Astrocyte of the hippocampus (primary cell): Measurements from ENCODE around the gene ANAPC2.

Experiments
- DNase-seq: peaks from one replicate; pipeline ENCODE4 v3.0.0; 2011; ENCODE audit warnings: low read depth, low spot score

Gene ANAPC2, protein sequence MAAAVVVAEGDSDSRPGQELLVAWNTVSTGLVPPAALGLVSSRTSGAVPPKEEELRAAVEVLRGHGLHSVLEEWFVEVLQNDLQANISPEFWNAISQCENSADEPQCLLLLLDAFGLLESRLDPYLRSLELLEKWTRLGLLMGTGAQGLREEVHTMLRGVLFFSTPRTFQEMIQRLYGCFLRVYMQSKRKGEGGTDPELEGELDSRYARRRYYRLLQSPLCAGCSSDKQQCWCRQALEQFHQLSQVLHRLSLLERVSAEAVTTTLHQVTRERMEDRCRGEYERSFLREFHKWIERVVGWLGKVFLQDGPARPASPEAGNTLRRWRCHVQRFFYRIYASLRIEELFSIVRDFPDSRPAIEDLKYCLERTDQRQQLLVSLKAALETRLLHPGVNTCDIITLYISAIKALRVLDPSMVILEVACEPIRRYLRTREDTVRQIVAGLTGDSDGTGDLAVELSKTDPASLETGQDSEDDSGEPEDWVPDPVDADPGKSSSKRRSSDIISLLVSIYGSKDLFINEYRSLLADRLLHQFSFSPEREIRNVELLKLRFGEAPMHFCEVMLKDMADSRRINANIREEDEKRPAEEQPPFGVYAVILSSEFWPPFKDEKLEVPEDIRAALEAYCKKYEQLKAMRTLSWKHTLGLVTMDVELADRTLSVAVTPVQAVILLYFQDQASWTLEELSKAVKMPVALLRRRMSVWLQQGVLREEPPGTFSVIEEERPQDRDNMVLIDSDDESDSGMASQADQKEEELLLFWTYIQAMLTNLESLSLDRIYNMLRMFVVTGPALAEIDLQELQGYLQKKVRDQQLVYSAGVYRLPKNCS

DNA sequence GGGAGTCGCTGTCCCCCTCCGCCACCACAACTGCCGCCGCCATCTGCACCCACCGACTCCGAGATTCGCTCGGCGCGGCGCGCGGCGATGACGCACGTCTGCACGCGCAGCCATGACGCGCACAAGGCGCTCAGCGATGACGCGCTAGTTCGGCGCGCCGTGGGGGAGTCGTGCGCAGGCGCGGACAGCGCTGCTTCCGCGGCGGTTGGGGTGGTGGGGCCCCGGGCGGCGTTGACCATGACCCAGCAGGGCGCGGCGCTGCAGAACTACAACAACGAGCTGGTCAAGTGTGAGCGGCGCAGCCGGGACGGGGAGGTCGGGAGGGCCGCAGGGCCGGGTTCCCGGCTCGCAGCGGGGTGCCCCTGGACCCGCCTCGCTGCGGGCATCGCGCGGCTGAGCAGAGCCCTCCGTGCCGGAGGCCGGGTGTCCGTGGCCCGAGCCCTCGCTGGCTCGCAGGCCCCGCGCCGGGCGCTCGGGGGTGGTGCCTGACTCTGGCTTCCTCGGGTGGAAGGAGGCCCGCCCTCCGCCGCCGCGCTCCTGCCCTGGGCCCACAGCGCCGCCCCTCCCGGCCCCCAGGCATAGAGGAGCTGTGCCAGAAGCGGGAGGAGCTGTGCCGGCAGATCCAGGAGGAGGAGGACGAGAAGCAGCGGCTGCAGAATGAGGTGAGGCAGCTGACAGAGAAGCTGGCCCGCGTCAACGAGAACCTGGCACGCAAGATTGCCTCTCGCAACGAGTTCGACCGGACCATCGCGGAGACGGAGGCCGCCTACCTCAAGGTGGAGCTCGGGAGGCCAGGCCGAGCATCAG is at the start of gene ANAPC2, which contains the start of gene SSNA1:
TSS of gene ANAPC2 (minus strand) at position 71 of the 807 bp plus-strand sequence. CDS start at position 43, 28 bp downstream.
TSS of gene SSNA1 (plus strand) at position 187 of the 807 bp plus-strand sequence. CDS start at position 238, 51 bp downstream.
- DNase-seq, result peak; percentile 98

DNA sequence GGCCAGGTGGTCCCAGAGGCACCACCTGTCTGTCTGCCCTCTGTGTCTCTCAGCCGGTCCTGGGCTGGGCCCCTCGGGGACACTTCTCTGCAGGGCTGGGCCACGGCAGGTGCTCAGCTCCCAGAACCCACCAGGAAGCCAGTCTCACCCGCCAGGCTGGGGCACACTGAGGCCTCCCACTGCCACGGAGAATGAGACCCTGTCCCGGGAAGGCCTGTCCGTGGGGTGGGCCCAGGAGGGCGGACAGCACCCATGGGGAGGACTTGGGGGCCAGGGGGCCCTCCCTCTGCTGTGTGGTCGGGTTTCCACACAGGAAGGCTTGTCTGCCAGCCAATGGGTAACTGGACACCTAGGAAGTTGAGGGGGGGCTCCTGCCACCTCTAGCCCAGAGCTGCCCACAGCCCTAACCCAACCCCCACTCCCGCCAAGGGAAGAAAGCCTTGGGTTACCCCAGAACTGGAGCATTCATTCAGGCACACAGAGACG is 48.6 kb upstream of the ANAPC2 start:
- DNase-seq, result no peak

DNA sequence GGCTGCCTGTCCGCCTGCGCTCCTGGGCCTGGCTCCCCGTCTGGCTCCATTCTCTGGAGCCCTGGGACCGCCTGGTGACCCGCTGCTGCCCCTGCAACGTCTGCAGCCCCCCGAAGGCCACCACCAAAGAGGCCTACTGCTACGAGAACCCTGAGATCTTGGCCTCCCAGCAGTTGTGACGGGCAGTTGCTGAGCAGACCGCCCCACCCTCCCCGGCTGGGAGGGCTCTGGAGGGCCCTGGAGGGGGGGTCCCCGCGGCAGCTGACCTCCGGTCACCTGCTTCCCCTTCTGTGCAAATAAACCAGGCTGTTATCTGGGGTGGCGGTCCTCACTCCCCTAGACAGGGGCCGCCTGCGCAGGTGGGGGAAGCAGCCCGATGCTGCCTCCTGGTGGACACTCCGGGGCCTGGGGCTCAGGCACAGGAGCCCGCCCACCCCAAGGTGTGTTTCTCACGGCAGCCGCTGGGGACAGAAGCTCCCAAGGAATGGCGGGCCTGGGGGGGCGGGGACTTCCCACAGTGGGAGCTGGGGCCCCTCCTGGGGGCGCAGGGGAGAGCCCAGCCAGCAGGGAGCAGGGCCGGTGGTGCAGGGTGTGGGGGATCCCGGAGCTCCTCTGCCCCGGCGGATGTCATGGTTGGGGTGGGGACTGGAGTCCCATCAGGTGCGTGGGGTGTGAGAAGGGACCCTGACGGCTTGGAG is 48.0 kb upstream of the ANAPC2 start:
- DNase-seq, result peak; percentile 92

DNA sequence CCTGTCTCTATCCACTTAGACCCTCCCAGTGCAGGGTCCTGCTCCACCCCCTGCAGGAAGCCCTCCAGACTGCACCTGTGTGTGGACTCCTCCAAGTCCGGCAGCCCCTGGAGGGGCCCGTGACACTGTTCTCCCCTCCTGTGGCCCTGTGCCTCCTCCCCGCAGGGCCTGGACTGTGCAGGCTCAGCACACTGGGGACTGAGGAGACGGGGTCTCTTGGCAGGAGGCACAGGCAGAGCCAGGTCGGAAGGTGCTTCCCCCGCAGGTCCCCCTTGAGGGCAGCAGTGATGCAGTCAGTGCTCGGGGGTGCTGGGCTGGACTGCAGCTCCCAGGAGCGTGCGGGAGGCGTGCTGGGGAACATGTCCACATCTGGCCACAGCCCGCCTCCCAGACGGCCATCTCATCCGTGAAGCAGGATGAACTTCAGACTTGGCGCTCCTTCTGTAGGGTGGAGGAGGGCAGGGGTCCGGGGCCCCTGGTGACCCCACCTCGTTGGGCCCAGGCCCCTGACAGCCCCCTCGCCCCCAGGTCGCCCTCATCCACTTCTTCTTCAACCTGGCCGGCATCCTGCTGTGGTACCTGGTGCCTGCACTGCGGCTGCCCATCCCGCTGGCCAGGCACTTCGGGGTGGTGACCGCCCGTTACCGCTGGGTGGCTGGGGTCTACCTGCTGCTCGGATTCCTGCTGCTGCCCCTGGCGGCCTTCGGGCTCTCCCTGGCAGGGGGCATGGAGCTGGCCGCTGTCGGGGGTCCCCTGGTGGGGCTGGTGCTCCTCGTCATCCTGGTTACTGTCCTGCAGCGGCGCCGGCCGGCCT is 47.3 kb upstream of the ANAPC2 start:
- no peak for DNase-seq

DNA sequence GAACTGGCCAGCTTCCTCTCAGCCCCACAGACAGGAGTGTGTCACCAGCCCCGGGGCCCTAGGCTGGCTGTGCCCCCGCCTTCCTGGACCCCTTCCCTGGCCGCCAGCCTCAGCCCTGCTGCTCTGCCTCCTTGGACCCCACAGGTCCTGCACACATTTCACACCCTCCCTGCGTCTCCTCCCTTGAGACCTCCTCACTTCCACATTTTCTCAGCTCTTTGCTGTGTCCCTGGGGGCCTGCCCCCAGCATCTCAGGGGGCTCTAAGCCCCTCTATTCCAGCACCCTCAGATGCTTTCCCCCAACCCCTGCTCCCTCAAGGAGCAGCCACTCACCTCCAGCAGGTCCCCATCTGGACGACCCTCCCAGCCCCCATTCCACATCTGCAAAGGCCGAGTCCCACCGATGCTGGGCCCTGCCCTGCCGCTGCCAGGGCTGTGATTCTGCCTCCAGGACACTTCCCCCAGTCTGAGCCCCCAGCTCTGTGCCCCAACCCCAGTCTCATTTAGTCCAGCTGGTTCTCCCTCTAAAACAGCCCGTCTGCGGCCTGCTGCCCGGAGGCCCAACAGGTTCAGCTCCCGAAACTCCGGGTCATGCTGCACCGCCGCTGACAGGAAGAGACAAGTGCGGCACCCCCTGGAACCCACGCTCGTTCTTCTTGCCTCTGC is 46.5 kb upstream of the ANAPC2 start:
- DNase-seq, result no peak

GRCh38 chr9:137234055-137234697 is 45.8 kb upstream of the ANAPC2 start:
- DNase-seq, result no peak

DNA sequence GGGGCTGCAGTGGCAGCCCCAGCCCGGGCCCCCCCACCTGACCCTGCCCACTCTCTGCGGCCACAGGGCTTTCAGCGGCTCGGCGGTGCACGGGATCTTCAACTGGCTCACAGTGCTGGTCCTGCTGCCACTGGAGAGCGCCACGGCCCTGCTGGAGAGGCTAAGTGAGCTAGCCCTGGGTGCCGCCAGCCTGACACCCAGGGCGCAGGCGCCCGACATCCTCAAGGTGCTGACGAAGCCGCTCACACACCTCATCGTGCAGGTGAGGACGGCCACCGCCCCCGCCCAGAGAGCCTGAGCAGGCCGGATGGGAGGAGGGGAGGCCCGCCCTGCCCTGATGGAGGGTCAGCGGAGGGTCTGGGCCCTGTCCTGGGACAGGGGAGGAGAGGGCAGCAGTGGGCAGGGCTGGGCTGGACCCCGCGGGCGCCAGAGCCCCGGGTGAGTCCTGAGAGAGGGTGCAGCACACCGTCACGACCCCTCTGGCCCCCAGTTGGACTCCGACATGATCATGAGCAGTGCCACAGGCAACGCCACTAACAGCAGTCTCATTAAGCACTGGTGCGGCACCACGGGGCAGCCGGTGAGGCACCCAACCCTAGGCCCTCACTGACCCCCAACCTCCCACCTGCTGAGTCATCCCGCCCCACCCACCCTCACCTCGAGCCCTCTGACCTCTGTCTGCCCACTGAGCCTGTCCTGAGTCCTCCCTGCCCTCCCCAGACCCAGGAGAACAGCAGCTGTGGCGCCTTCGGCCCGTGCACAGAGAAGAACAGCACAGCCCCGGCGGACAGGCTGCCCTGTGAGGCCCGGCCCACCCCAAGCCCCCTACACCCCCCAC is 45.0 kb upstream of the ANAPC2 start:
- no peak for DNase-seq

- no peak for DNase-seq
Measured at GRCh38 chr9:137232510-137232909, 44.1 kb upstream of the ANAPC2 start.

DNA sequence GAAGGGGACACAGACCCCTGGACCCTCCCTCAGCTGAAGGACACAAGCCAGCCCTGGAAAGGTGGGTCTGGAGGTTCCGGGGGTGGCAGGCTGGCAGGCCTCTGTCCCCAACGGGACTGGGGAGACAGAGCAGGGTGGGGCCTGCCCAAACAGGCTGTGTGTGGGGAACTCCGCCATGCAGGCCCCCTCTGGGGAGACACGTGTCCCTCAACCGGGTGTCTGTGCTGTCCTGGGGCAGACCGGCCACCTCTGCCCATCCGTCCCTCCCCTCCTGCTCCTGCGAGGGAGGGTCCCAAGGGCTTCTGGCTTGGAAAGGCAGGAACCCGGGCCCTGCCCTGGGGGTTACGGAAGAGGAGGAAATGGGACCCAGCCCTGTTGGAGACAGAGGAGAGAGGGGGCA is 43.7 kb upstream of the ANAPC2 start:
- no peak for DNase-seq

- no peak for DNase-seq
Measured at GRCh38 chr9:137231372-137232039, 43.1 kb upstream of the ANAPC2 start.

DNA sequence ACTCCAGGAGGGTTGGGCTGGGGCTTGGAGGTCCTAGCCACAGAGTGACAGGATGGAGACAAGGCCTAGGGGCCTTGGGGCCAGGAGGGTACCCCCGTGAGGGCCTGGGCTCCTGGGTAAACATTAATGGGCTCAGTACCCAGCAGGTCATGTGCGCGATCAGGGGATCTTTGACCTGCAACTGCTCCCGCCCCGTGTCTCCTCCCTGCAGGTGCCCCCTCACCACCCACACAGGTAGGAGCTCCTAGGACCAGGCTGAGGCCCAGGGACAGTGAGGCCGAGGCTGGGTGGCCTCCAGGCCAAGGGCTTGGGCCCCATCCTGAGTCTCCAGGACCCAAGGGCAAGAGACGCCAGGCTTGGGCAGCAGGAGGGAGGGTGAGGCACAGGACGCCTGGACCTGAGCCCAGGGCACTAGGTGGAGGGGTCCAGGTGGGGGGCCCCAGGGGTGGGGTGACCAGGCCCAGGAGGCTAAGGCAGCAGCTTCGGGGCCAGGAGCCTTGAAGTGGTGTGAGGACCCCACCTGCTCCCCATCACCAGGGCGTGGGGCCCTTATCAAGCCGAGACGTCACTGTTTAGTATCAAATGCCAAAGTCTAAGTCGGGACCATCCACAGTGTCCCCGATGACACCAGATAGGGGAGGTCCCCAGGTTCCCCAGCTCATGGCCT is 42.5 kb upstream of the ANAPC2 start, which contains the start of gene SLC34A3:
TSS of gene SLC34A3 (plus strand) at position 197 of the 667 bp plus-strand sequence. CDS start 802 bp downstream, outside the sequence.
- no peak for DNase-seq

GRCh38 chr9:137229903-137230704 is 41.7 kb upstream of the ANAPC2 start:
- DNase-seq, result no peak

GRCh38 chr9:137228968-137229896 is 40.9 kb upstream of the ANAPC2 start:
- no peak for DNase-seq

DNA sequence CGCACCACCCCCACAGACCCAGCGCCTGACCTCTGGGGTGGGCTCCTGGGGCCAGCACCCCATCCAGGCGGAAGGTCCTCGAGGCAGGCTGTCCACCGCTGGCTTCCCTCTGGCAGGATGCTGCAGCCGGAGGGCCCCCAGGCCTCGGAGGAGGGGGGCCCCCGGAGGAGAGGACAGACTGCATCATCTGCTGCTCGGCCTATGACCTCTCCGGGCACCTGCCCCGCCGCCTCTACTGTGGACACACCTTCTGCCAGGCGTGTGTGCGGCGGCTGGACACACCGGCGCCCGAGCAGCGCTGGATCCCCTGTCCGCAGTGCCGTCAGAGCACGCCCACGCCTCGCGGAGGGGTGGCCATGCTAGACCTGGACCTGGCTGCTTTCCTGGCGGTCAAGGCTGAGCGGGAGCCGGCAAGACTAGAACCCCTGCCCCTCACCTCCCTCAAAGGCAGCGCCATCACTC is 40.2 kb upstream of the ANAPC2 start:
- DNase-seq, result no peak
